Glutamatergic neuron (in vitro differentiated cells): ENCODE results near the gene HELQ. TPM values are rescaled to one million over a fixed set of nuclear protein-coding genes. Genes with fewer than 3 reads are reported as not detected.
A peak's percentile ranks its signal among the peaks of the same experiment; 100 is the strongest.
"Not testable (repeated sequence)": the region's sequence is repeated elsewhere in the genome, so short reads cannot be mapped to it uniquely, and the experiment has no call there.

ENCODE experiments used
- DNase-seq: peaks from one replicate; pipeline ENCODE4 v3.0.0; 2022
- H3K27ac Mint-ChIP-seq: one replicate; pipeline ENCODE4 v1.8.0; 2020; ENCODE audit warnings: mild to moderate bottlenecking, mixed read lengths, inconsistent platforms; ENCODE audit not compliant: unreplicated experiment
- H3K27me3 Mint-ChIP-seq: one replicate; pipeline ENCODE4 v1.8.0; 2020; ENCODE audit warnings: mild to moderate bottlenecking, moderate library complexity, mixed read lengths, inconsistent platforms; ENCODE audit not compliant: unreplicated experiment
- H3K36me3 Mint-ChIP-seq: one replicate; pipeline ENCODE4 v1.8.0; 2020; ENCODE audit warnings: mild to moderate bottlenecking, mixed read lengths, inconsistent platforms; ENCODE audit not compliant: unreplicated experiment
- H3K4me1 Mint-ChIP-seq: one replicate; pipeline ENCODE4 v1.8.0; 2020; ENCODE audit warnings: mild to moderate bottlenecking, low read depth, mixed read lengths, inconsistent platforms; ENCODE audit not compliant: unreplicated experiment
- H3K4me3 Mint-ChIP-seq: one replicate; pipeline ENCODE4 v1.8.0; 2020; ENCODE audit warnings: mild to moderate bottlenecking, mixed read lengths, inconsistent platforms; ENCODE audit not compliant: unreplicated experiment
- H3K9me3 Mint-ChIP-seq: one replicate; pipeline ENCODE4 v1.8.0; 2020; ENCODE audit warnings: mild to moderate bottlenecking, moderate library complexity, mixed read lengths, inconsistent platforms; ENCODE audit not compliant: unreplicated experiment
- total RNA-seq: library from RNA; stranded (reverse); fragmentation: NEBNext Ultra II Directional; extraction: Animal tissue kit (Norgen Biotek cat#: 25700); gene quantifications from one replicate; pipeline ENCODE4 v1.2.1, GENCODE V29; 2021; ENCODE audit not compliant: unreplicated experiment
- TF ChIP-seq, protein P1 (sequence below): fragments of 200-600 bp; sonication (generic); IDR thresholded peaks from one replicate; pipeline ENCODE4 v1.5.0; 2021; ENCODE audit not compliant: partially characterized antibody, unreplicated experiment

Gene HELQ
- total RNA-seq, 1 donor from 2014 or later, result 11.7 TPM

DNA sequence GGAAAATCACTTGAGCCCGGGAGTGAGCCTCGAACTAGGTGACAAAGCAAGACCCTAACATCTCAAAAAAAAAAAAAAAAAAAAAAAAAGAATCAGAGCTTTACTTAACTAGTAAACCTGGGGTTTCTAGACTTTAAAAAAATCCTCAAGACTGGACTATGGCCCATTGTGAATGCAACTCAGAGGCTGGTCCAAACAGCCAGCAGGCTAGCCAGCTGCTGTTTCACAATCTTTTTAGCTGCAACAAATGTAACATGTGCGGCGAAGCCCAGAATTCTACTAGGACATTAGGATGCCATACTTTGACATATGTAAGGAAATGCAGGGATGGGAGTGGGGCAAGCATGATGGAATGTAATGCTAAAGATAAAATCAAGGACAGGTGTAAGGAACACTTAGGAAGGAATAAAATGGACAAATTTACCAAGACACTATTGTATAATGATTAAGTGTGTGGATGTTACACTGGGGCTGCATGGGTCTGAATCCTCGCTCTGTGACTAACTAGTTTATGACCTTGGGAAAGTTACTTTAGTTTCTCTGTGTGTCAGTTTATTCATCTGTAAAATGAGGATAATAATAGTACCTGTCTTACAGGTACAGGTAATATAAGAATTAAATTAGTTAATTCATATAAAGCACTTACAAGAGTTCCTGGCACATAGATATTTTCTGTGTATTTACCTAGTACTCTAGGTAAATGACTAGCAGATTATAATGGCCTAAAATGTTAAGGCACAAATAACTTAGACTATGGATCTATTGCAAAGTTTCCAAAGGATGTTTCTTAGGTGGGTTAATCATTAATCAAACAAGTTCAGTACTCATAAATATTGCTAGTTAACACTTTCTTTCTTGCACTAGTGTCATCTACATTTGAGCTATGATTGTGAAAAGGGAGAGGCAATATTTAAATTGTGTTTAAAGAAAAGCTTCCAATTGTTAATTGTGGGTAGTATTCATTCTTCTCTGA lies 49.5 kb downstream of the HELQ start:
- no peak for DNase-seq
- no peaks in the 10 kb centered on the region for H3K9me3 Mint-ChIP-seq
- H3K27me3 Mint-ChIP-seq, result no peaks in the 10 kb centered on the region
- H3K4me1 Mint-ChIP-seq, result no peaks in the 10 kb centered on the region
- TF ChIP-seq, protein P1, sequence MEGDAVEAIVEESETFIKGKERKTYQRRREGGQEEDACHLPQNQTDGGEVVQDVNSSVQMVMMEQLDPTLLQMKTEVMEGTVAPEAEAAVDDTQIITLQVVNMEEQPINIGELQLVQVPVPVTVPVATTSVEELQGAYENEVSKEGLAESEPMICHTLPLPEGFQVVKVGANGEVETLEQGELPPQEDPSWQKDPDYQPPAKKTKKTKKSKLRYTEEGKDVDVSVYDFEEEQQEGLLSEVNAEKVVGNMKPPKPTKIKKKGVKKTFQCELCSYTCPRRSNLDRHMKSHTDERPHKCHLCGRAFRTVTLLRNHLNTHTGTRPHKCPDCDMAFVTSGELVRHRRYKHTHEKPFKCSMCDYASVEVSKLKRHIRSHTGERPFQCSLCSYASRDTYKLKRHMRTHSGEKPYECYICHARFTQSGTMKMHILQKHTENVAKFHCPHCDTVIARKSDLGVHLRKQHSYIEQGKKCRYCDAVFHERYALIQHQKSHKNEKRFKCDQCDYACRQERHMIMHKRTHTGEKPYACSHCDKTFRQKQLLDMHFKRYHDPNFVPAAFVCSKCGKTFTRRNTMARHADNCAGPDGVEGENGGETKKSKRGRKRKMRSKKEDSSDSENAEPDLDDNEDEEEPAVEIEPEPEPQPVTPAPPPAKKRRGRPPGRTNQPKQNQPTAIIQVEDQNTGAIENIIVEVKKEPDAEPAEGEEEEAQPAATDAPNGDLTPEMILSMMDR, result no peak
- H3K4me3 Mint-ChIP-seq, result no peak overlapping the region
- no peak overlapping the region for H3K27ac Mint-ChIP-seq
- H3K36me3 Mint-ChIP-seq, result no peaks in the 10 kb centered on the region

DNA sequence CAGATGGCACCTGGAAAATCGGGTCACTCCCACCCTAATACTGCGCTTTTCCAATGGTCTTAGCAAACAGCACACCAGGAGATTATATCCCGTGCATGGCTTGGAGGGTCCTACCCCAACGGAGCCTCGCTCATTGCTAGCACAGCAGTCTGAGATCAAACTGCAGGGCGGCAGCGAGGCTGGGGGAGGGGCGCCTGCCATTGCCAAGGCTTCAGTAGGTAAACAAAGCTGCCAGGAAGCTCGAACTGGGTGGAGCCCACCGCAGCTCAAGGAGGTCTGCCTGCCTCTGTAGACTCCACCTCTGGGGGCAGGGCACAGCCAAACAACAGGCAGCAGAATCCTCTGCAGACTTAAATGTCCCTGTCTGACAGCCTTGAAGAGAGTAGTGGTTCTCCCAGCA lies 57.5 kb downstream of the HELQ start:
- H3K9me3 Mint-ChIP-seq, result not testable (repeated sequence)

DNA sequence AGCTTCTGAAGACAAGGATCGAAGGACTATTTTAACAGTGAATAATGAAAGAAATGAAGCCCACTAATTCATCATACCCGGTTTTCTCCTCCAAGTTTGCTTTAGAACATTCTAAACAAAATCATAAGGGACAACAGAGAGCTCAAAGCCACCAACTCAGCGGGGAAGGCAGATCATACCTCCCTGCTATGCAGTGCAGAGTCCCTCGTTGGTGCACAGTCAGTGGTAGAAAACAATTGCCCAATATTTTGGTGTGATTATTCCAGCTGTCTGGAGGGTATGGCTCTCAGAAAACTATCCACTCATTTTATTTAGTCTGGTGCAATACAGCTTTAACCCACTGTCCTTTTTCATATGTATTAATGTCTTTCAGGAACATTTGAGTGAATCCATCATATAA lies 61.7 kb downstream of the HELQ start:
- peaks cover 22% of the 10 kb centered on the region for H3K4me1 Mint-ChIP-seq
- H3K27me3 Mint-ChIP-seq, result peaks cover 9% of the 10 kb centered on the region
- peaks cover 15% of the 10 kb centered on the region for H3K9me3 Mint-ChIP-seq
- peaks cover 5% of the 10 kb centered on the region for H3K36me3 Mint-ChIP-seq
- H3K27ac Mint-ChIP-seq, result no peak overlapping the region
- H3K4me3 Mint-ChIP-seq, result no peak overlapping the region
- no peak for DNase-seq
- TF ChIP-seq, protein P1, result no peak

More for the DNA sequence above, 57.5 kb downstream of the HELQ start:
- not testable (repeated sequence) for H3K4me3 Mint-ChIP-seq, H3K4me1 Mint-ChIP-seq, H3K27ac Mint-ChIP-seq, DNase-seq, H3K27me3 Mint-ChIP-seq
- peaks cover 10% of the 10 kb centered on the region for H3K36me3 Mint-ChIP-seq

DNA sequence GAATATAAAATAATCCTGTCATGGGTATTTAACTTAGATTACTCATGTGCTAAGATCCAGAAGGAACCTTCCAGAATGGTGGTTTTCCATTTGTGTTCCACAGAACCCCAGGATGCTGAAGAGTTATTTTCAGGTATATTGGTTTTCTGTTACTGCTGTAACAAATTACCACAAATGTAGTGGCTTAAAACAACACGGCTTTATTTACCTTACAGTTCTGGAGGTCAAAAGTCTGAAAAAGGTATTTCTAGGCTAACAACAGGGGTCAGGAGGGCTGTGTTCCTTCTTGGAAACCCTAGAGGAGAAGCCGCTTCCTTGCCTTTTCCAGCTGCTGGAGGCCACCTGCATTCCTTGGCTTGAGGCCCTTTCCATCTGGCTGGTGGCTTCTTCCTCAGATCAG lies 63.1 kb downstream of the HELQ start:
- Mint-ChIP-seq H3K36me3 (peaks cover 3% of the 10 kb centered on the region), H3K4me1 (peaks cover 24% of the 10 kb centered on the region), H3K27ac (no peak overlapping the region), H3K27me3 (peaks cover 9% of the 10 kb centered on the region), H3K4me3 (no peak overlapping the region), H3K9me3 (peaks cover 17% of the 10 kb centered on the region)
- DNase-seq, result no peak
- TF ChIP-seq, protein P1, result no peak

DNA sequence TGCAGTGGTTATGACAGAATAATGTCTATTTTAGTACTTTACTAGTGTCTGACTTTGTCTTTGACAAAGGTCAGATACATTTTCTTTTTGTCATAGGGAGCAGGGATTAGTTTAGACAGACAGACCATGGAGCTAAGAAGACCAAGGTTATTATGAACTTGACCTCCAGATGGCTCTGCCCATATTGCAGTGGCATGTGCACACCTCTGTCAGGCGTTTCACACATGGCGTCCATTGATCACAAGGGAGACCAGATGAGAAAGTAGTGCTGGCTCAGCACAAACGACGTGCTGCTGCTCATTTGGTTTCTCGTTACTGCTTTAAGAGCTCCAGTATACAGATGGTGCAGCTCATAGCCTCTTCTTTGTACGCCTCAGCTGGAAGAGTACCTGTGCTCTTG lies 64.7 kb downstream of the HELQ start:
- Mint-ChIP-seq H3K9me3 (peaks cover 17% of the 10 kb centered on the region), H3K4me3 (peak overlapping the region; percentile 26), H3K27me3 (peaks cover 9% of the 10 kb centered on the region)

More for the DNA sequence above, 64.7 kb downstream of the HELQ start:
- peak overlapping the region; percentile 94 for H3K27ac Mint-ChIP-seq
- DNase-seq, result peak; percentile 70
- TF ChIP-seq, protein P1, result no peak
- no peaks in the 10 kb centered on the region for H3K36me3 Mint-ChIP-seq
- peaks cover 24% of the 10 kb centered on the region for H3K4me1 Mint-ChIP-seq
